Activated B cell treated with CpG ODN at 0.5 μM for 24 hours (primary cell): ENCODE measurements around the gene ATAD1. TPM values are rescaled to one million over a fixed set of nuclear protein-coding genes. Genes with fewer than 3 reads are reported as not detected.

ENCODE experiments used
- ATAC-seq: fragments of 200-7000 bp; cut with Tn5 transposase; one replicate; pipeline ENCODE4 v1.10.0; 2021; ENCODE audit warnings: low read depth, mild to moderate bottlenecking, moderate library complexity
- CTCF ChIA-PET: fragments of 350-600 bp; sonication (Branson Sonifier 250); formaldehyde crosslinking; loops from one replicate; lab custom pipeline; 2021; ENCODE audit warnings: antibody characterized with exemption; lab: Charles Lee
- POLR2A ChIA-PET: fragments of 350-600 bp; sonication (Branson Sonifier 250); formaldehyde crosslinking; loops from one replicate; lab custom pipeline; 2021; ENCODE audit warnings: antibody characterized with exemption; lab: Charles Lee
- DNase-seq: peaks from one replicate; pipeline ENCODE4 v3.0.0; 2022
- H3K27ac Mint-ChIP-seq: one replicate; pipeline ENCODE4 v1.8.0; 2020; ENCODE audit warnings: mixed read lengths
- H3K27me3 Mint-ChIP-seq: one replicate; pipeline ENCODE4 v1.8.0; 2021; ENCODE audit warnings: mixed read lengths
- H3K36me3 Mint-ChIP-seq: one replicate; pipeline ENCODE4 v1.8.0; 2021; ENCODE audit warnings: low read depth, mixed read lengths
- H3K4me1 Mint-ChIP-seq: one replicate; pipeline ENCODE4 v1.8.0; 2021; ENCODE audit warnings: mixed read lengths
- H3K4me3 Mint-ChIP-seq: one replicate; pipeline ENCODE4 v1.8.0; 2020; ENCODE audit warnings: mild to moderate bottlenecking, mixed read lengths
- H3K9me3 Mint-ChIP-seq: one replicate; pipeline ENCODE4 v1.8.0; 2020; ENCODE audit warnings: mixed read lengths
- CTCF ChIP-seq: fragments of 200-600 bp; IDR thresholded peaks from one replicate; pipeline ENCODE4 v1.8.0; 2022; ENCODE audit warnings: antibody characterized with exemption, mild to moderate bottlenecking
- intact Hi-C: fragments of 100-400 bp; cut with micrococcal nuclease; formaldehyde crosslinking; loops from one replicate; pipeline ENCODE4 v1.15.1; 2024
- total RNA-seq: library from RNA; stranded (reverse); gene quantifications from 2 replicates; pipeline ENCODE4 v1.2.3, GENCODE V29; 2022

Gene ATAD1
- total RNA-seq, 1 donor from 2014 or later: 42.6 TPM

DNA sequence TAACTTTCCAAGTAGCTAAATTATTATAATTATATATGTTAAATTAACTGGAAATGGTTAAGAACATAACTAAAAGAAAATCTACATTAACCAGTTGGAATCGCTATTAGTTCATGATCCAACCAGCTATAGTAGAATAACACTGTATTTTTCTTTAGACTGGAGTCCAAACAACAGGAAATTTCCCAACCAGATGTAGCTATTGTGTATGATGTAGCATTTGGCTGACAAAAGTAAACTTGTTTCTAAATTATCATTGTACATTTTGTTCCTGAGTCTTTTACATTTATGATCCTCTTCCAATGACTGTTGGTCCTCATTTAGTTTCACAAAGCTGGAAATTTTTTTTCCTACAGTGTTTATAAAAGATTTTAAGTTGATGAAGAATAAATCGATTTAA, 96.2 kb downstream of the ATAD1 start:
- H3K27ac Mint-ChIP-seq: no peak overlapping the region
- ATAC-seq: no peak
- ChIA-PET CTCF (no interaction called here), POLR2A (no interaction called here)
- H3K9me3 Mint-ChIP-seq: no peaks in the 10 kb centered on the region
- no peaks in the 10 kb centered on the region for H3K36me3 Mint-ChIP-seq
- TF ChIP-seq CTCF: no peak
- intact Hi-C loops: no loop called here
- no peak overlapping the region for H3K4me3 Mint-ChIP-seq
- H3K27me3 Mint-ChIP-seq: peaks cover 2% of the 10 kb centered on the region
- no peak for DNase-seq
- H3K4me1 Mint-ChIP-seq: peaks cover 6% of the 10 kb centered on the region

GRCh38 chr10:87720665-87721064, 97.4 kb downstream of the ATAD1 start:
- H3K27me3 Mint-ChIP-seq: no peaks in the 10 kb centered on the region
- ATAC-seq (no peak), DNase-seq (no peak)
- H3K9me3 Mint-ChIP-seq: no peaks in the 10 kb centered on the region
- CTCF ChIA-PET: no interaction called here
- no peak for TF ChIP-seq CTCF
- POLR2A ChIA-PET: no interaction called here
- peaks cover 6% of the 10 kb centered on the region for H3K4me1 Mint-ChIP-seq
- no peak overlapping the region for H3K4me3 Mint-ChIP-seq
- no peak overlapping the region for H3K27ac Mint-ChIP-seq
- H3K36me3 Mint-ChIP-seq: no peaks in the 10 kb centered on the region
- intact Hi-C loops: no loop called here

GRCh38 chr10:87716348-87716670, 101.7 kb downstream of the ATAD1 start:
- DNase-seq (no peak), ATAC-seq (no peak)
- no peak overlapping the region for H3K27ac Mint-ChIP-seq
- no peak overlapping the region for H3K4me3 Mint-ChIP-seq
- no peaks in the 10 kb centered on the region for H3K9me3 Mint-ChIP-seq
- H3K4me1 Mint-ChIP-seq: peaks cover 6% of the 10 kb centered on the region
- intact Hi-C loops: no loop called here
- ChIA-PET POLR2A (no interaction called here), CTCF (no interaction called here)
- no peak for TF ChIP-seq CTCF
- H3K36me3 Mint-ChIP-seq: no peaks in the 10 kb centered on the region
- H3K27me3 Mint-ChIP-seq: no peaks in the 10 kb centered on the region

GRCh38 chr10:87715552-87716347, 102.3 kb downstream of the ATAD1 start:
- no peak for DNase-seq
- H3K27me3 Mint-ChIP-seq: no peaks in the 10 kb centered on the region
- CTCF ChIA-PET: no interaction called here
- H3K27ac Mint-ChIP-seq: no peak overlapping the region
- no peaks in the 10 kb centered on the region for H3K9me3 Mint-ChIP-seq
- POLR2A ChIA-PET: no interaction called here
- intact Hi-C loops: no loop called here
- TF ChIP-seq CTCF: no peak
- H3K4me1 Mint-ChIP-seq: peaks cover 6% of the 10 kb centered on the region
- no peaks in the 10 kb centered on the region for H3K36me3 Mint-ChIP-seq
- H3K4me3 Mint-ChIP-seq: no peak overlapping the region
- no peak for ATAC-seq

DNA sequence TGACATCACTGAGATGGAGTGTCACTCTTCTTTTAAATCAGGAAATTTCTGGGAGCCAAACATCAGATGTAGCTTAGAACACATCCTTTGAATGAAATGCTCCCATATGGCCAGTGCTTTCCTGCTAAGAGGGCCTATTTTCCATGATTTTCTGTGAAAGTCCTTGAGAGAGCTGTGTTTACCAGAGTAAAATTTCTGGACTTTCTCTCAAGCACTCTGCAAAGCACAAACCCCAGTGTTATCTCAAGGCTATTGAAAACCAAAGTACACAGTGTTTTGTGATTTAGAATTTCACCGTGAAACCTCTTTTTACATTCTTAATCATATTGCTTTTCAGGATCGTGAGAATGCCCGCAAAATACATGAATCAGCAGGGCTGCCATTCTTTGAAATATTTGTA, 104.3 kb downstream of the ATAD1 start:
- intact Hi-C loops: no loop called here
- Mint-ChIP-seq H3K36me3 (no peaks in the 10 kb centered on the region), H3K4me1 (peaks cover 6% of the 10 kb centered on the region), H3K27me3 (no peaks in the 10 kb centered on the region), H3K27ac (no peak overlapping the region), H3K4me3 (no peak overlapping the region), H3K9me3 (no peaks in the 10 kb centered on the region)
- TF ChIP-seq CTCF: no peak
- ATAC-seq: no peak
- CTCF ChIA-PET: no interaction called here
- POLR2A ChIA-PET: no interaction called here
- DNase-seq: no peak
